ENCODE measurements around the gene SCUBE2.

- TF ChIP-seq CTCF (IDR thresholded peaks at IDR 0.05) (no peak), POLR2A (IDR thresholded peaks at IDR 0.05) (no peak), POLR2AphosphoS5 (IDR thresholded peaks at IDR 0.05; ENCODE audit: insufficient read depth in 1 of 2, low read depth in 1 of 2) (no peak)
Measured at GRCh38 chr11:9053316-9054035, 37.9 kb downstream of the SCUBE2 start.

Data from vagina (tissue), 2 donors.